T1000 (cell line): ENCODE results near the gene ANKRD2.

Source experiments
- DNase-seq: peaks from one replicate; lab custom pipeline; 2025; ENCODE audit warnings: mixed read lengths; lab: John Stamatoyannopoulos, UW

ANKRD2 gene

DNA sequence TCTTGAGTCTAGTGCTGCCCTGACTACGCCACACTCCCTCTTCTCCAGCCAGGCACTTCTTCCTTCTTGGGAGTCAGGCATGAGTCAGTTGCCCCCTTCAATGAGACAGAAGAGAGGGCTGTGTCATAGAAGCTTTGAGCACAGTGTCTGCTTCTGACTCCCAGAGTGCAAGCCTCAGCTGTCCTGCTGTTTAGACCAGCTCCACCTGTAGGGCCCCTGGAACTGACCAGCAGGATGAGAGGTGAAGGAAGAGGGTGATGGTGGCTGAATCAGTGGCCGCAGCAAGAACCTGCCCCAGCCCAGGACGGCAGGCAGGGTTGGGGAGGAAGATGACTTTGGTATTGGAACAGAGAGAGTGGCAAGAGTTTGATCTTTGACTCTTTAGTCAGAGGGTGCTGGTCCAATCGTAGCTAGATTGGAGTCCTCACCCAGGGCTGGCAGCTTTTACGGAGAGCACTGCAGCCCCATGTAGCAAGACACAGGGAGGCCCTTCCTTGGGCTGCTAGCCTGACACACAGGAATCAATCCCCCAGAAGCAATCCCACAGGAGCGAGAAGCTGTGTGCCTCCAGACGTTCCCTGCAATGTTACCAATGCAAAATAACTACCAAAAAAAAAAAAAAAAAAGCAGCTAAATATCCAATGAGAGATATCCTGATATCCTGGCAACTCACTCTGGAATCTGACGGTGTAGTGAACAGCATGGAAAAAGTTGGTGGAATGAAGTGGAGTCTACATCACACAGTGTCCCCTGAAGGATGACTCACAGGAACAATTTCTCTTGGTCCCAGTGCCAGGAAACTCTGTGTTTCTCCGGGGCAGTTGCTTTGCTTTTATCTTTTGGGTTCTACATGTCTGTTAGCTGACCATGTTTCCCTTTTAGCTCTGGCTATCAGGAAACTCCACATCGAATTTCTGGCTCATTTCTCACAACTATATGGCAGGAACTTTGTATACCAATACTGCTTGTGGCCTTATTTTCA, 23.8 kb downstream of the ANKRD2 start:
- DNase-seq, result peak; percentile 45

DNA sequence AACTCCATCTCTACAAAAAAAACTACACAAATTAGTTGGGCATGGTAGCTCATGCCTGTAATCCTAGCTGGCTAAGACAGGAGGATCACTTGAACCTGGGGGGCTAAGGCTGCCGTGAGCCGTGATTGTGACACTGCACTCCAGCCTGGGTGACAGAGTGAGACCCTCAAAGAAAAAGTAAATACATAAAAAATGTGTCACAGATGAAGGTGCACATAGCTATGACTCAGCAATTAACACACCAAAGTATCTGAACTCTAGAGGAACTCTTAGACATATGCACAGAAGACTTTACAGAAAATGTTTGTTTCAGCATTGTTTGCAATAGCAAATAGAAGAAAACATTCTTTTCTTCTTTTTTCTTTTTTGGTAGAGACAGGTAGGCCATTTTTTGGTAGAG, 25.2 kb downstream of the ANKRD2 start:
- no peak for DNase-seq

GRCh38 chr10:97598407-97599271, 26.1 kb downstream of the ANKRD2 start:
- no peak for DNase-seq

- DNase-seq, result no peak
These were observed 26.7 kb downstream of the ANKRD2 start for GRCh38 chr10:97599272-97599619.

DNA sequence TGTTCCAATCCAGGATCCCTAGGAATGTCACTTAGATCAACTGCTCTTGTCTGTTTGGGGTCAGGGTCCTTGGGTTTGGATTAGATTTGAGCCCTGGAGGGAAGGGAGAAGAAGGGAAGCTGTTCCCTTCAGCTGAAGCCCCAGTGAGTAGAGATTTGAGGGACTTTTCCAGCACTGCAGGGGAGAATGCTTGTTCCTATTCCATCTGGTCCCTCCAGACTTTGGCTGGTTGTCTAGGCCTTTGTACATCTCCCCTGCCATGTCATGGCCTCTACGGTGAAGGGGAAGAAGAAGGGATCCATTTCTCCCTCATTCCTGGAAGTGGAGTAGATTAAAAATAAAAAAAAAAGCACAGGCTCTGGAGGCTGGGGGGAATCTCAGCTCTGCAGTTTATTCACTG, 28.0 kb downstream of the ANKRD2 start:
- DNase-seq, result no peak

- no peak for DNase-seq
These were observed 29.0 kb downstream of the ANKRD2 start for GRCh38 chr10:97601268-97602215.

DNA sequence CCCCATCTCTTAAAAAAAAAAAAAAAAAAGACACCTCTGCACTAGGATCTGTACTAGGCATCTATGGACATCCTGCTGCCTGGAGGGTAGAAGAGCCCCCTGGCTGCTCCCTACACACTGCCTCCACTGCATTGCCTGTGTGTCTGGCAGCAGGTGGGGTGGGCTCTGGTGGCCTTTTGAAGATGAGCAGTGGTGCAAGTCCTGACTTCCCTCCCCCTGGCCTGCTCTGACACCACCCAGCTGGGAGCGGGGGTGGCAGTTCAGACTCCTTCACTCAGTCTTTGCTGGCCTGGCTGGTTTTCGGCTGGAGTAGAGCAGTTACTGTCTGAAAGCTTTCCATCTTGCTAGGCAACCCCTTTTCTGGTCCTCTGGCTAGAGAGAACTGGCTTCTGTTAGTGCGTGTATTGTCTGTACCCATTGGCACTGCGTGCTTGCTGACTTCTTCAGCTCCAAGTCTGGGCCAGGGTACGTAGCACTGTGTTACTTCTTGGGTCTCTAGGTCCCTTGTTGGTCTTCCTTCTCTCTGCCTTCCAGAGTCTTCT, 34.6 kb downstream of the ANKRD2 start:
- no peak for DNase-seq

- DNase-seq, result no peak
These were observed 36.5 kb downstream of the ANKRD2 start for GRCh38 chr10:97608991-97609561.

DNA sequence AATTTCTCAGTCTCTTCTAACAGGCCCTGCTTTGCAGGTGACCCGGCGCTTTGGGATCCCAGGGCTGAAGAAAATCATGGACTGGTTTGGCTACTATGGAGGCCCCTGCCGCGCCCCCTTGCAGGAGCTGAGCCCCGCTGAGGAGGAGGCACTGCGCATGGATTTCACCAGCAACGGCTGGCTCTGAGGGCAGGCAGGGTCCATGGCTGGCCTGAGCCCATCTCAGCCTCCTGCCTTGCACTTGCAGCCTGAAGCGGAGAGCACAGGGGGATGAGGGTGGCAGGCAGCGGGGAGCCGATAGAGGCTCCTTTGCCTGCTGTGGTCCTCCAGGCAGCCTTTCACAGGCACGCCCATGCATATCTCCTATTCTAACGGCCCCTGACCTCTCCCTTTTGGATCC, 38.9 kb downstream of the ANKRD2 start:
- DNase-seq, result no peak

DNA sequence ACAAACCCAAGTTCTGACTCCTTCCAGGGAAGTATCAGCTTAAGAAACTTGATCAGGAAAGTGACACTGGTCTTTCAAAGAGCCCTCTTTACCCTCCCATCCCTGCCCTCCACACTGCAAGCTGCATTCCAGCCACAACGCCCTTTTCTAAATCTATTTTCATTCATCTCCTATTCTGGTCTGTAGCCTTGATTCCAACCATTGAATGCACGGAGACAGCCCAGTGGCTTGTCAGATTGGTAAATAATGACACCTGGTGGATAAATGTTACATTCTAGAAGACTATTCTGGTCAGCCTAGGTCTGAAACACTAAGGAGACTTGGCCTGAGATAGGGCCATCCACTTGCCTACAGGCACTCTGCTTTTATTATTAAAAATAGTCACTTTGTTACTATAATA, 39.8 kb downstream of the ANKRD2 start:
- no peak for DNase-seq

GRCh38 chr10:97618285-97618684, 45.7 kb downstream of the ANKRD2 start:
- DNase-seq, result no peak

GRCh38 chr10:97618733-97619132, 46.2 kb downstream of the ANKRD2 start:
- DNase-seq, result no peak

DNA sequence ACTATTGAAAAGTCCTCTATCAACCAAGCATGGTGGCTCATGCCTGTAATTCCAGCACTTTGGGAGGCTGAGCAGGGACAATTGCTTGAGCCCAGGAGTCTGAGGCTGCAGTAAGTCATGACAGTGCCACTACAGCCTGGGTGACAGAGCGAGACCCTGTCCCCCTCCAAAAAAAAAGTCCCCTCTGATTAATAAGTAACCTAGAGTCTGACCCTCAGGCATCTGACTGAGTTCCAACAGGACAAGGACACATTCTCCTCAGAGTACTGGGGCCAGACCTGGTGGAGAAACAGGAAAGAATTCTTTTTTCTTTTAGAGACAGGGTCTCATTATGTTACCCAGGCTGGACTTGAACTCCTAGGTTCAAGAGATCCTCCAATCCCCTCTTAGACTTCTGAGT, 50.7 kb downstream of the ANKRD2 start:
- DNase-seq, result no peak

GRCh38 chr10:97627731-97628130, 55.2 kb downstream of the ANKRD2 start:
- no peak for DNase-seq

GRCh38 chr10:97628228-97628627, 55.6 kb downstream of the ANKRD2 start:
- no peak for DNase-seq

DNA sequence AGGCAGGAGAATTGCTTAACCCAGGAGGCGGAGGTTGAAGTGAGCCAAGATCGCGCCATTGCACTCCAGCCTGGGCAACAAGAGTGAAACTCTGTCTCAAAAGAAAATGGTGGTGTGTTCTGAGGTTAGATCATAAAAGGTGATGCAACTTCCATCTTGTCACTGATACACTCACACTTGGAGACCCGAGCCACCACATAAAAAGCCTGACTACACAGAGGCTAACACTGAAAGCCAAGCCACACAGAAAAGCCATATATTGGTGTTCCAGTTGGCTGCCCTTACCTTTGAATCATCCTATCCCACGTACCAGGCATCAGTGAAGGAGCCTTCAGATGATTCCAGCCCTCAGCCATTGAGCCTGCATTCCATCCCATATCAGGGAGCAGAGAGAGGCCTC, 56.7 kb downstream of the ANKRD2 start:
- DNase-seq, result no peak

GRCh38 chr10:97631098-97631497, 58.5 kb downstream of the ANKRD2 start:
- DNase-seq, result no peak

DNA sequence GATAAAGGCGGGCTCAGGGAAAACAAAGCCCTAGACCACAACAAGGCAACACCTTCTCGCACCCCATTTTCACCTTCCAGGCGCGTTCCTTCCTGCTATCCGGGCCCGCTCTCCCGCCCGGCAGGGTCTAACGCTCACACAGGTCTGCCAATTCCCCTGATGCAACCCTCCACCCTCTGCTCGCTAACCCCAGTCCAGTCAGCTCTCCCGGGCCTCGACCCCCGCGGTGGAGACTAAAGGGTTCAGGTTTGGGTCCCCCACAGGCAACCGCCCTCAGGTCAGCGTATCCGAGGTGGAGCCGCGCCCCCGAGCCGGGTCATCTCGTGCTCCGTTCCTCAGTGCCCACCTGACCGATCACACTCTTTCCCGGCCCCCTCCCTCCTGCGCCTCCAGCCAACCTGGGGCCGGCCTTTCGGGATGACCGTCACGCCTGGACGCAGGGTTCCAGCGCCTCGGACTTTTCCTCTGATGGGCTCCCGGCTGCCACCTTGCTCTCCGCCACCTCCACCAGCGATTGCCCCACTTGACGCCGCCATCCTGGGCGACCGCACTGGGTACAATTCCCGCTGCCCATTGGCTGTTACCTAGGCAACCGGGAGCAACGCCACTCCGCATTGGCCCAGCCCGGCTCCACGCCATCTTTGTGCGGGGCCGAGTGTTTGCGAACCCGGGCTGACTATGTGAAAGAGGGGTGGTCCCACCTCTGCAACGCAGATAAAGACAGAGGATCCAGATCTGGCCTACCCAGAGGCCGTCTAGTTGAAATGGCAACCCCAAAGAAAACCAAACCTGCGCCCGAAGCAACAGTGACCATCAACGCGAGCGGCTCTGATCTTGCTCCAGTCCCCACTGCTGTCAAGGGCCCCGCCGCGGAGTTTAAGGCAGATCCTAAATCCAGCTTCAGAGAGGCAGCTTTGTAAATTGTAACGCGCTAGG, 60.6 kb downstream of the ANKRD2 start, which contains the start of gene MORN4:
TSS of gene MORN4 (minus strand) at position 552 of the 936 bp plus-strand sequence. CDS start 13,847 bp downstream, outside the sequence.
- peak; percentile 95 for DNase-seq
